GM12872 (cell line): ENCODE measurements around the gene DOCK2.

Experiments
- CTCF ChIP-seq: IDR thresholded peaks from 3 replicates; pipeline ENCODE4 v1.5.1; 2011; ENCODE audit warnings: low read depth, mild to moderate bottlenecking, low read length, moderate library complexity; ENCODE audit not compliant: insufficient read depth

DOCK2 gene

DNA sequence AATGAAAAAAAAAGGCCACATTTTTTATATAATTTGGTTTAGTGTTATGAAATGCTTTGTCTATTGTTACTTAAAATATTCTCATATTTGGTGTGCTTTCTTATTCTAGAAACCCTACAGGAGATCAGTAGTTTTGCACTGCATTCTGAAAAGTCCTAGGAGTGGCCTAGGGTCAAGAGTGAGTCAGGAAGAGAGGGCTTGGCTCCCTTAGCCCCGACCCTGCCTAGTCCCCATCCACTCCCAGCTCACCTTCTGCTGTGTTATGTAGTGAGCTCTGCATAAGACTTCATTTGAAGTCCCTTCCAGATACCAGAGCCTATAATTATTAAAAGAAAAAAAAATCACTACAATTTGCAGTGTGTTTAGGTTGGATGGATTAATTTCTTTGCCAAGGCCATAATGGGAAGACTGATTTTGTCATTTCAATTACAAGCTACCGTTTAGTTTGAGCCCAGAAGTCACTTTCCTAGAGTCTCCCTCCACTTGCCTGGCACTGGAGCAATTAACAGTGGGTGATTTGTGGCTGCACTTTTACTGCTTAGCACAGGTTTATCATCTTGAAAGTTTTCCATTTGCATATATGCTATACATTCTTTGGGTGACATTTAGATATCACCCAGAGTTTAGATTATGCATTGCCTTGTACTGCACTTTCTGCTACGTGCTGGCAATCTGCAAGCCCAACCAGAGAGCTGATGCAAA, 199.9 kb downstream of the DOCK2 start:
- no peak for TF ChIP-seq CTCF

DNA sequence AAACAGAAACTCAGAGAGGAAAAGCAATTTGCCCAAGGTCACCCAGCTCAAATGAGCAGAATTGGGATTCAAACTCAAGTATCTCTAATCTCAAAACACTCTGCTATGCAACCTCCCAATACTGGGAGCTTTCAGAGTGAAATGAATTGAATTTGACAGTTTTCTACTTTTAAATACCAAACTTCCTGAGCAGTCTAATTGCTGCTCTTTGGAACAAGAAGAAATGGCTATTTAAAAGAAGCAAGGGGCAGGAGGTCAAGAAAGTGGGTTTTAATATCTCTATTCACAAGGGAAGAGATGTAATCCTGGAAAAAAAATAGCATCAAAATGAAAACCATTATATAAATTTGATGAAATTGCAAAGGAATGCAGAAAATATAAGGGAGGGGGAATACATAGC, 200.6 kb downstream of the DOCK2 start:
- no peak for TF ChIP-seq CTCF

- TF ChIP-seq CTCF, result no peak
These were observed 201.6 kb downstream of the DOCK2 start for GRCh38 chr5:169838688-169839087.

GRCh38 chr5:169840405-169840804, 203.3 kb downstream of the DOCK2 start:
- TF ChIP-seq CTCF, result no peak

- TF ChIP-seq CTCF, result no peak
These were observed 205.6 kb downstream of the DOCK2 start for GRCh38 chr5:169842699-169843098.

DNA sequence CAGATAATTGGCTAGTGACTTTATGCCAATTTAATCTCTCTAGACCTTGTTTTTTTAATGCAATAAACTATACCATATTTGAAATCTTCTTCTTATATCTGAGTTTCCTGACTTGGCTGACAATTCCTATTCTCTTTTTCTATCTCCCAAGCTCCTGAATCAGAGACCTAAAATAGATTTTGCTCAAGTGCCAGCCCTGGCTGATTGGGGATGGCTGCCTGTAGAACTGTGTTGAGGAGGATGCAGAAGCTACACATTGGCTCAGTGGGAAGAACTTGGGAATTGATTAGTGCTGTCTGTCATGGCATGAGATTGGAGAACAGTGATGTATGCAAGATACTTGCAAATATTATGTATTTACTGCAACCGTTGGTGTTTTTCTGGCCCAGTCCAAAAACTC, 210.4 kb downstream of the DOCK2 start:
- TF ChIP-seq CTCF, result no peak

DNA sequence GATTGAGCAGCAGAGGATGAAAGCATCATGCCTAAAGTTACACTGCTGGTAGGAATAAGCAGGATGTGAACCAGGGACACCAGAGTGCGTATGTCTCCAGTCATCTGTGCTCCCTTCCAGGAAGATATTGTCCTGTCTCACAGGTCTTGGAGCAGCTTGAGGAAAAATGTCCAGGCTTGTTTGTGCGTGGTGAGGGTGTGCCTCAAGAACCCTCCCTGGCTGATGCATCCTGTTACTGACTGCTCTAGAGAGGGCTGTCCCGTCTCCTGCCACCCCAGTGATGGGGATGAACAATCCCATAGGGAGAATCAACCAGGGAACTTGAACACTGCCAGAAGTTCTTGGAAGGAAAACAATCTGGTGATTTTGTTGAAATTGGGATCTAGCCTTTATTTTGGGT, 211.2 kb downstream of the DOCK2 start:
- TF ChIP-seq CTCF, result no peak

GRCh38 chr5:169848792-169849191, 211.7 kb downstream of the DOCK2 start:
- no peak for TF ChIP-seq CTCF
